ENCODE data around the gene NT5C1B.

NT5C1B gene

GRCh38 chr2:18557121-18557520, 32.2 kb downstream of the NT5C1B start:
- DNase-seq (ENCODE audit: low read depth), result no peak
- no peak for TF ChIP-seq CTCF (conservative IDR thresholded peaks at IDR 0.05; ENCODE audit: low read depth, low read length)
- H3K4me3 ChIP-seq (ENCODE audit: low read length), result no peak overlapping the region

DNA sequence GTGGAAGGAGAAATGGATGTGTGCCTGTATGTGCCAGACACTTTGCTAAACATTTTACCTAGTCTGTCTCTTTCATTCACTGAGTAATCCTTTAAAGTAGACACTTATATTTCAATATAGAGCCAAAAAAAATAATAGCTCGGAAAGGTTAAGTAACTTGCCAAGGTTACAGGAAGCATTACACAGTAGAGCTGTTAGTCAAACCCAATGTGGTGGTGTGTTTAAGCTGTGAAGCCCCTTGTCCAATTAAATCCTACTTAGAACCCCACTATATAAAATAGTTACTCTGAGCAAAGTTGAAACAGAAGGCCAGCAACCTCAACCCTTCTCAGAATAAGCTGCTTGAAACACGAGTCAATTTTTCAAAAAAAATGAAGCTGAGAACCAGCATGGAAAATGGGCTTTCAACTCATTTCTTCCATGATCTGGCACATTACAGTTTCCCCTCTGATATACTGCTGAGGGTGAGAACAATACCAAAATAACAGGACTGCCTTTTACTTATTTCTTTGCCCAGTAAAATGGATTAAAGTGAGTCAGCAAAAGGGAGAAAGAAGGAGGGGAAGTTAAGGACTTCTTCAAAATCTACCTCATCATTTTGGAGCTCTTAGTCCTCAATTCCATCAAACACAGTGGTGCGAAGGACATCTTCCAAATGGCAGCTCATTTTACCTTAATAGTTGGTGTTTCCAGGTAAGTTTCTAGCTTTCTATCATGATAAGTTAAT, 36.9 kb downstream of the NT5C1B start:
- DNase-seq (ENCODE audit: low read depth), result no peak
- H3K4me3 ChIP-seq (ENCODE audit: low read length), result no peak overlapping the region
- no peak for TF ChIP-seq CTCF (conservative IDR thresholded peaks at IDR 0.05; ENCODE audit: low read depth, low read length)

DNA sequence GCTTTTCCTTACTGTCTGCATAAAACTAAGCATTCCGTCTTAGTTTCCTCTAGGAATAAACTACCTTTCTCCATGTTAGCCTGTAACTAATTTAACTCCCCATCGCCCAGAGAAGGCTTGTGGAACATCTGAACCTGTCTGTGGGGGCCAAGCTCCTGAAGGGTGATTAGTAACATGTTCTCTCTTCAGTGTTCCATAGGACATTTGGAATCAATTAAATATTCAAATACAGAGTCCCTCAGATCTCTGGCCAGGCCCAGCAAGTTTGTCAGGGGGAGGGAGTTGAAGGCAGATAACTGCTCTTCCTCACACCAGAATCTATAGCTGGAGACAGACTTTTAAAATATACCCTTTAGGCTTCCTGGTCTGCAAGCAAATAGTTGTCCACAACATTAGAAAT, 37.7 kb downstream of the NT5C1B start:
- TF ChIP-seq CTCF (conservative IDR thresholded peaks at IDR 0.05; ENCODE audit: low read depth, low read length), result no peak
- no peak overlapping the region for H3K4me3 ChIP-seq (ENCODE audit: low read length)
- no peak for DNase-seq (ENCODE audit: low read depth)

DNA sequence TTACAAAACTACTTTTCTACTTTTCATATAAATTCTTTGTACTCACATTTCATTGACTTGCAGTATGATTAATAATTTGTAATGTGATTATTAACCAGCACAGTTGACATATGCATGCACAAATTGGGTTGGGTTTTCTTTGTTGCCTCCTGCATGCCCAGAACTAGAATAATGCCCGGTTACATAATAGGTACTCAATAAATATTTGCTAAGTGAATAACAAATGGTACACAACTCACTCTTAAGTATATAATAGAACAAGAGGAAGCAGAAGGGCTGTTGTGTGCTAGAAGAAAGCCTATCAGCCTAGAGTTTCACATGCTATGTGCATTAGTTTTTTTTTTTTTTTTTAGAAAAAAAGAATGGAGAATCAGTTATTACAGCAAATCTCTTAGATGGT, 38.2 kb downstream of the NT5C1B start:
- DNase-seq (ENCODE audit: low read depth), result no peak
- no peak overlapping the region for H3K4me3 ChIP-seq (ENCODE audit: low read length)
- TF ChIP-seq CTCF (conservative IDR thresholded peaks at IDR 0.05; ENCODE audit: low read depth, low read length), result no peak

GRCh38 chr2:18550433-18550832, 38.9 kb downstream of the NT5C1B start:
- no peak for TF ChIP-seq CTCF (conservative IDR thresholded peaks at IDR 0.05; ENCODE audit: low read depth, low read length)
- no peak for DNase-seq (ENCODE audit: low read depth)
- H3K4me3 ChIP-seq (ENCODE audit: low read length), result no peak overlapping the region

DNA sequence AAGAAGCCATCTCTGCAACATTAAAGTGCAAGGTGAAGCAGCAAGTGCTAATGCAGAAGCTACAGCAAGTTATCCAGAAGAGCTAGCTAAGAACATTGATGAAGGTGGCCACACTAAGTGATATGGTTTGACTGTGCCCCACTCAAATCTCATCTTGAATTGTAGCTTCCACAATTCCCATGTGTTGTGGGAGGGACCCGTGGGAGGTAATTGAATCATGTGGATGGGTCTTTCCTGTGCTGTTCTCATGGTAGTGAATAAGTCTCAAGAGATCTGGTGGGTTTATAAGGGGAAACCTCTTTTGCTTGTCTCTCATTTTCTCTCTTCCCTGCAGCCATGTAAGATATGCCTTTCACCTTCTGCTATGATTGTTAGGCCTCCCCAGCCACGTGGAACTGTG, 40.3 kb downstream of the NT5C1B start:
- DNase-seq (ENCODE audit: low read depth), result no peak
- TF ChIP-seq CTCF (conservative IDR thresholded peaks at IDR 0.05; ENCODE audit: low read depth, low read length), result no peak
- no peak overlapping the region for H3K4me3 ChIP-seq (ENCODE audit: low read length)

DNA sequence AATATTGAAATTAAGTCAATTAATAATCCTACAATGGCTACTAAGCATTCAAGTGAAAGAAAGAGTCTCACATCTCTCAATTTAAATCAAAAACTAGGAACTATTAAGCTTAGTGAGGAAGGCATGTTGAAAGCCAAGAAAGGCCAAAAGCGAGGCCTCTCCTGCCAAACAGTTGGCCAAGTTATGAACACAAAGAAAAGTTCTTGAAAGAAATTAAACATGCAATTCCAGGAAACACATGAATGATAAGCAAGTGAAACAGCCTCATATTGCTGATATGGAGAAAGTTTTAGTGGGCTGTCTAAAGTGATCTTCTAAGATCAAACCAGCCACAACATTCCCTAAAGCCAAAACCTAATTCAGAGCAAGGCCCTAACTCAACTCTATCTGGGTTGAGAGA, 40.7 kb downstream of the NT5C1B start:
- no peak for TF ChIP-seq CTCF (conservative IDR thresholded peaks at IDR 0.05; ENCODE audit: low read depth, low read length)
- no peak overlapping the region for H3K4me3 ChIP-seq (ENCODE audit: low read length)
- DNase-seq (ENCODE audit: low read depth), result no peak

Data from retinal pigment epithelial cell (primary cell).